CD4-positive, alpha-beta T cell treated with Interleukin-1 beta for 1 hour (primary cell): ENCODE measurements around the gene GRIN2A.

Experiments
- DNase-seq, 2 donors: peaks; one replicate each; pipeline ENCODE4 v3.0.0-alpha.2; 2020 to 2022

Gene GRIN2A

DNA sequence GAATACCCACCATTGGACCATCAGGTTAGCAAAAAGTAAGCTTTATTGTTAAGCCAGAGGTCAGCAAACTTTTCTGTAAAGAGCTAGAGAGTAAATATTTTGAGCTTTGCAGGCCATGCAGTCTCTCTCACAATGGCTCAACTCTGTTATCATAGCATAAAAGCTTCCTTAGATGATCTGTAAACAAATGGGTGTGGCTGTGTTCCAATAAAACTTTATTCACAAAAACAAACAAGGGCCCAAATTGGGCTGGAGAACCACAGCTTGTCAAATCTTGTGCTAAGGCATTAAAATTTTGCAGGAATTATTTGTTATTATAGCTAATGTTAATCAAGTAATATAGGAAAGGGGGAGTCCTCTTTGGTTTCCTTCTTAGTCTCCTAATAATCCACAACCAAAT, 153.6 kb downstream of the GRIN2A start:
- no peak for DNase-seq

DNA sequence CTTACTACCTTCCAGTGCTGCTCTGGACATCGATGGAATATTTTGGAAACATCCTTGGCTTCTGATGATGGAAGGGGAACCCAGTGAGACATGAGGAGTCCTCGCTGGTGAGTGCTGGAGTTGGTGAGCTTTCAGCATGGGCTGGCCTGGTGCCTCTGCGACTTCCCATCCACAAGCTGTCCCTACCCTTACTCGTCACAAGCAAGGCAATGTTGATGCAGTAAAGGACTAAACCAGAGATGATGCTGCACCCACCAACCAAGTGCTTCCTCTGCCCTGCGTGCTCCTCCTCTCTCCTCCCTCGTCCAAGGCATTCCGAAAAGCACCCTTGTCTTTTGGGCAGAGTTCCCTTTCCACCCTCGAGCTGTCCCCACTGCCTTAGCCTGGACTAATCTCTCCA, 154.7 kb downstream of the GRIN2A start:
- no peak for DNase-seq

DNA sequence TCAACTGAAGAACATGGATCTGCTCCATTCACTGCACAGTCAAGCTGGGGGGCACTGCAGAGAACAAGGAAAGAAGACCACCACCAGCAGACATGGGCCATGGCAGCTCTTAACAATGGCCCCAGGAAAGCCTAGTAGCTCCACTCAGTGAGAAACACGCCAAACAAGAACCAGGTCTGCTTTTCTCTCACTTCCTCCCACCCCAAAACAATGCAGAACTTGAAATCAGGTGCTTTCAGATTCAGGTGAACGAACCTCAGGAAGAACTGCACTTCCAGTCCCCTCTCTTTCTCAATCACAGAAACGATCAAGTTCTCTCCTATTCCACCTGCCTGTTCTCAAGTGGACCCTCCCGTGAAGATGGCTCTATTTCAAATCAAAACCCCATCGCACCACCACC, 155.6 kb downstream of the GRIN2A start:
- DNase-seq = no peak

DNA sequence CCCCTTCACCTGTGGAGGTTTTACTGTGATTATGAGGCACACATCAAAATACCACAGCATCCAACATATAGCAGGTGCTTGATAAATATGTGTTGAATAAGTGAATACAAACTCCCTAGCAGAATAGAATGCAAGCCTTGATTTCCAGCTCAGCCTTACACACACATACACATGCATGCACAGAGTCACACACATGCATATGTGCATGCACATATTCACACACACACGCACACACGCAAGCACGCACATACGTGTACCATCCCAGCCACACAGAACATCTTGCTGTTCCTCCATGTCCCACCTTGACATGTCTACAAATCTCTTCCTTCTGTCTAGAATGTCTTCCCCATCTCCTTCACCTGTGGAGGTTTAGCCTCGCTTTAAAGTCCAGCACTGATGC, 160.1 kb downstream of the GRIN2A start:
- no peak for DNase-seq

DNA sequence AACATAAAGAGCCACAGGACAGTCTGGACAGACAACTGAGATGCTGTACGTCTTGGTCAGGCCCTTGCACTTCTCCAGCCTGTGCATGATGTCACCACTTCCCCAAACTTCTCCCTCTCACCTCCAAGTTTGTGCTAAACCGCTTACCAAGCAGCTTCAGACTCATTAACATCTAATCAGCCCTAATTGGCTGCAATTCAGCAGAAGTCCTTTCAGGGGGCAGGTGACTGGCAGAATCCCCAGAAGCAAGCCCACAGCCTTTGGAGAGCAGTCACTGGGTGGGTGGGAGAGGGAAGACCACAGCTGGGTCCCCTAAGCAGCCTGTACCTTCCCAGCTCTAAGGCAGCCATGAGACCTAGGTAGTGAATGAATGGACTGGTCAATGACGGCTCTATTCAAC, 161.4 kb downstream of the GRIN2A start:
- no peak for DNase-seq

DNA sequence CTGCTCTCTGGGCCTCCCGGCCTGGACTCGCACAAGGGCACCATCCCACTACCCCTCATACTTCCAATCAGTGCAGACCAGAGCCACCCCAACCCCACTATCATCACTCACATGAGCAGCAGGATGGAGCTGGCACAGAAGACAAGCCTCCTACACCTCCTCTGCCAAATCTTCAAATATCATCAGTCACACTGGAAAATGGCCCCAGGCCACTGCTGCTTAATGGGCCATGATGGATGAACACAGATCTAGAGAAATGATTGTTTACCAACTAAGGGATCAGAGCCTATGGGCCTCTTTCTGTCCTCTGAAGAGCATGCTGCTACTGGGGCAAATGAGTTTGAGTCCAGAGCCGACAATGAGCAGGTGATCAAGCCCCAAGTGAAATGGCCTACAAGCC, 165.5 kb downstream of the GRIN2A start:
- DNase-seq = no peak

DNA sequence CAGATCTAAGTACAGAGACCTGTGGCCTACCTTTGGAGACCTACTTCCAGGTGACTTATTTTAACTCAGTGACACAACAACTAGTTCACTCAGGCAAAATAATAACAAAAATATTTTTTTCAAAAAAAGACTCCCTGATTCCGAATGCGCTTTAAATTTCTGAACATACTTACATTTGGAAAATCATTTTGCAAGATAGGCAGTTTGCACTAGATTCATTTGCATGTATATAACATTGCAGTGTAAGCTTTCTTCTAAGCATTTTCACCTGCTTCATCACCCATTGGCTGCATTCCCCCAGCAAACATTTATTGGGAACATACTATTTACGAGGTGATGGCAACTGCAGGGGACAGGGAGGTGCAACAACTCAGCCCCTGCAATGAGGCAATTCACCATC, 166.8 kb downstream of the GRIN2A start:
- DNase-seq = no peak

DNA sequence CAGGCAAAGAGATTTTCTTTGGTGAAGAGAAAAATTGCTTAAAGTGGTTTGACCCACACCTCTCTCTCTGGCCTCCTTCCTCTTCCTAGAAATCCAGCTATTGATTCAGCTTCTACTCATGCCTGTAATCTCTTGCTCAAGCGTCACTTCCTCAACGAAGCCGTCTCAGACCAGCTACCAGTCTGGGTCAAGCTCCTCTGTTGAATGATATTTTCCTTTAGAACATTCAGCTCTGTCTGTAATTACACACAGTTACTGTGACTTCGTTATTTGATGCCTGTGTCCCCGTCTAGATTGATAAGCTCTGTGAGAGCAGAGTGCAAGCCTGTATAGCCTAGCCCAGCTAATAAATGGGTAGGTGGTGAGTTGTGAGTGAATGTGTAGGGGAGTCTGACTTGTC, 168.5 kb downstream of the GRIN2A start:
- DNase-seq = no peak

DNA sequence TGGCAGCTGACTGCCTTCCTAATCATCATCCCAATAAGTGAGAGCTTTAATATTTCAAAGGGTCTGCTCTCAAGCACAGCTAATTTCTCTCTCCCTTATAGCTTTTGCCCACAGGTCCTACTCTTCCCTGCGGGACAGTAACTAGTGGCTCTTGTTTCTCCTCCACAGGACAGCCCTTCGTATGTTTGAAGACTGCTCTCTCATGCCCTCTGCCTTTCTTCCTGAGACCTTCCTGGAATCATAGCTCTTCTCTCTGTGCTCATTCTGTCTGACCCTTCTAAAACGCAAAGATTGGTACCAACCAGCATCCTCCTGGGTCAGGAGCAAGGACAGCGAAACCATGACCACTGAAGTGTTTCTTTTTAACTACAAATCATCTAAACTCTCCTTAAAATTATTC, 168.9 kb downstream of the GRIN2A start:
- no peak for DNase-seq

DNA sequence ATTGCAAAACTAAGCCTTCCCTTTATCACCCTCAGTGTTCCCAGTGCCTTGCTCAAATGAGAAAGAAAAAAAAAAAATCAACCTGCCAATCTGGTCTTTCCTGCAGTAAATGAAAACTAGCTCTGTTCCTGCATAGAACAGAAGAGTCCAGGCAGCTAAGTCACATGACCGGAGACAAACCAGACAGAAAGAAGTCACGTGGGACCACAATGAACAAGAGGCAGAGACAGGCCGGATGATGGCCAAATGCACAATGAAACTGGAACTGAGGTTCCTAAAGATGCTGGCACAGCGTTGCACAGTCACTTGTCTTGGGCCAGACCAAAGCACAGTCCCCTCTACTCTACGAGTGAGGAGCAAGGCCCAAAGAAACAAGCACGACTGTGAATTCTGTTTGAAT, 172.5 kb downstream of the GRIN2A start:
- DNase-seq = no peak

DNA sequence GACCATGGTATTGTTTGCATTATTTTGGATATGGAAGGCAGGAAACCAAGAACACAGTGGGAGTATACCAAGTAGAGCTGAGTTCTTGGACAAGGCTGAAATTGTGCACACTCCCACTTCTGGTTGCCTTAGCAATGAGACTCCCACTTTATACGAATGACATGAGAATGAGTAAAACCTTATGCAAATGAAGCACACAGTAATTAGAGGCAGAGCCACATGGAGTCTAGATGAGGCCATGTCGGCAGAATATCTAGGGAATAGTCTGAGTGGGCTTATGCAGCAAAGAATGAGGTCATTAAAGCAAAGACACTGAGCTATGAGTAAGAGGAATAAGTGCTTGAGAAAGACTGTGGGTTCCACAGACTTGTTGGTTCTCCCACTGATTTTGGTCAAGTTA, 178.7 kb downstream of the GRIN2A start:
- no peak for DNase-seq

DNA sequence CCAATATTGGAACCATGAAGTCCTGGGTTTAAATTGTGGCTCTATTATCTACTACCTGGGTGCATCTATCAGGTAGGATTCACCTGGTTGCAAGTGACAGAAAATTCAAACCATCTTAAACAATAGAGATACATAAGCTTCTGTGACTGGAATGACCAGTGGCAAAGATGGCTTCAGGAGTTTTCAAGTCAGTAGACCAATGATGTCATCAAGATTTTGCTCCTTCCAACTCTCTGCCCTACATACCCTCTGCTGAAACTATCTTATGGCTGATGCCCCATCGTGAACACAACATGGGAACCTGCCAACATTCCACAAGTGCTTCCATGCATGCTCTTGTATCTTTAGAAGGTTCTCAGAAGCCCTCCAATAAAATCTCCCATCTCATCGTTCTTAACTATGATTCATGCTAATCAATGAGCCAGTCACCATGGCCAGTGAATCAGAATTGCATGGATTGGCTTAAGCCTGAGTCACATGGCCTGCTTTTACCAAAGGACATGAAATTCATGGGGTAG, 180.9 kb downstream of the GRIN2A start:
- DNase-seq = no peak

DNA sequence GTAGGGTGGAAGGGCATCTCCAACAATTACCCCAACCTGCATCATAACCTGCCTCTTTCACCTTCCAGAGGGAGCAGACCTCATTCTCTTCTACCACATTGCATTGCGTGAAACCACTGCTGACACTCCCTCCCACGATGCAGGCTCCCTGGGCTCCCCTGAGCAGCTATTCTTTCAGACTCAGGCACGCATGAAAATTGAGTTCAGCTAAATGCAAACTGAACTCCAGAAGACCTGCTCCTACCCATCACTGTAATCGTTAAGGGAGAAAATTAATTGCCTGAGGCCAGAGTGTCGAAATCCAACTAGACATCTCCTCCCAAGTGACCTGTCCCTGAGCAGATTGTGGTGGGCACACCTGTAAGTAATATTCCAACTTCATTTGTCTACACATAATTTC, 186.0 kb downstream of the GRIN2A start:
- DNase-seq = no peak

DNA sequence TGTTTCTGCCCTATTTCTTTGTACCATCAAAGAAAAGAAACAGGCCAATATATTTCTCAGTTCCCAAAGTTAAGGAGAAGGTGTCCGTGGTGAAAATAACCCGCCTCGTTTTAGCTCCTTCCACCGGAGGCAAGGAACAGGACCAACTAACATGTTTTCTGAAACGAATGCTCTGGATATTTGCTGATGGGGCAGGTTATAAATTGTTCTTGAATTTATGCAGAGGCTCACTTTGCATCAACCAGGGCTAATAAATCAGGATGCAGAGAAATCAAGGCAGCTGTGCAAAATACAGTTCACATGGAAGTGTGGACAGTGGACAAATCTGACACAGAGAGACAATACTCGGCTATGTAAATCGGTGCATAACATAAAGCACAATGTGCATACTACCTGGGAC, 189.8 kb downstream of the GRIN2A start:
- DNase-seq = no peak

DNA sequence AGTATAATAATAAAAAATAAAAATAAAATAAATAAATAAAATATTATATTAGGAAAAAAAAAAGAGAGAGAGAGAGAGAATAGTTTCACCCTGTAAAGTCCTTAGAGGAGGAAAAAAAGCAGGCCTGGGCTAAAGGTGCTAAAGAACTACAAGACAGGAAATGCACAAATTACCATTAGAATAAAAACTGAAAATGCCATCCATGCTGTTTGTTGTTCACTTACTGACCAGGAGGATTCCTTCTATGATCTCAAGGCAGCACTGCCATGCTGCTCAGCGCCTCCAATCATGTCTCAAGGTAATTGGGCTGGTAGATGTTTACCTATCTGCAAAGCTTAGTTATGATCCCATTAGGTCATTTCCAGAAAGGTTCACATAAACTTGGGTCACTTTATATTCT, 201.2 kb downstream of the GRIN2A start:
- DNase-seq = no peak

DNA sequence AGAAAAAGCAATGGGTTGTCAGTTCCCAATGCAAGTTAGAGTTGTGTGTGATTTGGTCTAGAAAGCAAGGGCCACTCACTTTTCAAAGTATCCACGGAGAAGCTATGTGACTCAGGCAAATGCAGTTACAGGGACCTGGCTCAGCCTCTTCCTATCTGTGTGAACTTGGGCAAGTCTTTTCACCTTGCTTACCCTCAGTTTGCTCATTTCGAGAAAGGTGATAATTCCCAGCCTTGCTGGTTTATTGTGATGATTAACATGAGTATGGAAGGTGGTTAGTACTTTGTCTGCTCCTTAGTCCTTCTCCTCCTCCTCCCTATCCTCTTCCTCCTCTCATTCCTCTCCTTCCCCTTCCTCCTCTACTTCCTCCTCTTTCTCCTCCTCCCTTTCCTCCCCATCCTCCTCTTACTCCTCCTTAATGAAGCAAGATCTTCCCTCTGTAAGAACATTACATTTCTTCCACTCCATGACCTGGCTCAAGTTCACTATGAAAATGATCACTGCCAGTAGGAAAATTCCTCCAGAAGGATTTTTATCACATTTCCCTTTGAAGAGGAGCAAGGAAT, 204.0 kb downstream of the GRIN2A start:
- no peak for DNase-seq

DNA sequence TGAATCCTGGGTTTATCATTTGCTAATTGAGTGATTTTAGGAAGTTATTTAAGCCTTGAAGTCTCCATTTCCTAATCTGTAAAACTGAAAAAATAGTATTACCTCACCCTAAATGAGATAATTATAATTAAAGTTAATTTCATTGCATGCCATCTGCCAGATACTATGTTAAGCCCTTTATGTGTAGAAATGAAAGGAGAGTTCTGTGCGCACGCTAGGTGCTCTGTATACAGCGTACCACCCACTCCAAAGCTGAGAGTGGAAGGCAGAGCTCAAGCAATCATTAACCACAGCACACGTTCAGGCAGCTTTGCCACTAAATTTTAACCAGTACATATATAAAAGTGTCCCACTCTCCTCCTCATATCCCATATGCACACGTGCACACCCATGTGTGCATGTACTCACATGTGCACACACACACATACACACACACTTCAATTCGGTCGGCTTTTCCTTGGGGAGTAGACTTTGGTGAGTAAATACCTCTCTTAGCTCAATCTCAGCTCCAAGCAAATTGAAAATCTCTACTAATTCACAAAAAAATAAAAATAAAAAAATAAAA, 204.8 kb downstream of the GRIN2A start:
- DNase-seq = no peak

DNA sequence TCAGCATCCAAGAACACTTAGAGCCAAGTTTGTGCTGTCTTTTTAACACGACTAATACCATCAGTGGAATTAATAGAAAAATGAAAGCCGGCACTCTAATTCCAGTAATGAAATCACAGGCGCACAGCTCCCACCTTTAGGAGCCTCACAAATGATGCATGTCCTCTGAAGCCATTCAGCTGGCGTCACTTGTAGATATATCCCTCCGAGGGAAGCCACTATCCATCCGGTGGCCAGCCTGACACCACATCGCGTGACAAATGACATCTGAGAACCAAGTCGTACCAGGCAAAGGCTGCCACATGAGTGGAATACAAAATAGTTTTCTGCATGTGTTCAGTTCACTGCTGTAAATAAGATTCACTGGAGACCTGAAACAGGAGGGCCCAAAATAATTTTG, 205.6 kb downstream of the GRIN2A start:
- no peak for DNase-seq

DNA sequence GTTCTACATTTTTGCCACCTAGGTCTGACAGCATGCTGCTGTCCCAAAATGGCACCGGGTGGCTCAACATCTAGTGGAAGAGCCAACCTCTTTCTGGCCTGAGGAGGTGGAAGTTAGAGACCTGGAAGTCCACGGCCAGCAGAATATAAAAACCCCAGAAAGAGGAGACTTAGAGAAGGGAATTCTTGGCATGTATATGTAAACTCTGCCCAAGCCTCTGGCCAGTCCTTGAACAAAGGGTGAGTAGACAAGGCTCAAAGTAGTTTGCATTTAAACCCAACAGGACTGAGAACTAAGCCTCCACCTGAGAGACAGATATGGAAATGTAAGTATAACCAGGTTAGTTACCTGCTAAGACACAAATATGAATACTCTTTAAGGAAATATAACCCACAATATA, 210.3 kb downstream of the GRIN2A start:
- DNase-seq = no peak

DNA sequence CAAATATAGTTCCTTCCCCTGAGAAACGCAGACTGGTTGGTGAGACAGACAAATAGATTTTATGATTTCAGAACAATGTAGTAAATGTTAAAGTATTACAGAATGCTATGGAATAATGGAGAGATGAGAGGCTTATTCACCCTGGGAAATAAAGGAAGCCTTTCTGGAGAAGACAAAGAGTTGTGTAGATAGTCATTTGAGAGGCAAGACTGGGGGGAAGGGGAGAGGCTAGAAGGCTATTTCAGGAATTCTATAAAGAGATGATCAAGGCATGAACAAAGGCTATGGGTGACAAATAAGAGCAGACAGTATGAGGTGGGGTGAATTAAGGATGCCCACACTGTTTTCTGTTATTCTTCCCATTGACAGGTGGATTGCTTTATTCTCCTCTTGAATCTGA, 211.4 kb downstream of the GRIN2A start:
- DNase-seq = no peak

DNA sequence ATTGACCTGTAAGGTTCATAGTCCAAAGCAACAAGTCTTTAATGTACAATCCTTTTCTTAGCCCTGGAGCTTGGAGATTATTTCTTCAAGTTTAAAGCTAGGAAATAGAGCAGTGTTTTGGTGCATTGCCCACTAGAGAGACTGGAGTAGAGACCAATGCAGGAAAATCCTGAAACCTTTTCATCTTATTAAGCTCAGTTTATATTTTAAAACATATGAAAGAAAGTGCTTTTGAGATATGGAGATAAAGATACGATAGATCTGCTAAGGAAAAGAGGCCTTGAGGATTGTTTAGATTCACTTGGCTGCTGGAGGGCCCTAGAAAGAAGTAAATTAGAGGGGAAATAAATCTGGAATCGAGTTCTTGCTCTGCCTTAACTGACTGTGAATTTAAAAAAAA, 212.0 kb downstream of the GRIN2A start:
- DNase-seq = no peak

DNA sequence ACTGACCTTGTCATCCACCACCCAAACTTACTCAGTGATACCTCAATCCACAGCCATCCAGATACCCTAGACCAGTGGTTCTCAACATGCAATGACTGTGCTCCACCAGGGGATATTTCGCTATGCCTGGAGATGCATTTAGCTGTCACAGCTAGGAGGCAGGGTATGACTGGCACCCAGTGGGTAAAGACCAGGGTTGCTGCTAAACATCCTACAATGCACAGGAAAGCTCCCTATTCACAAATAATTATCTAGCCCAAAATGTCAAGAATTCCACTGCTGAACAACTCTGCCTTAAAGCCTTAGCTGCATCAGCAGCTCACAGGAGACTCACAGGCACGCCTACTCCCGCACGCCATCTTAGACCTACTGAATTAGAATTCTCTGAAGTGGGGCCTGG, 212.6 kb downstream of the GRIN2A start:
- no peak for DNase-seq

DNA sequence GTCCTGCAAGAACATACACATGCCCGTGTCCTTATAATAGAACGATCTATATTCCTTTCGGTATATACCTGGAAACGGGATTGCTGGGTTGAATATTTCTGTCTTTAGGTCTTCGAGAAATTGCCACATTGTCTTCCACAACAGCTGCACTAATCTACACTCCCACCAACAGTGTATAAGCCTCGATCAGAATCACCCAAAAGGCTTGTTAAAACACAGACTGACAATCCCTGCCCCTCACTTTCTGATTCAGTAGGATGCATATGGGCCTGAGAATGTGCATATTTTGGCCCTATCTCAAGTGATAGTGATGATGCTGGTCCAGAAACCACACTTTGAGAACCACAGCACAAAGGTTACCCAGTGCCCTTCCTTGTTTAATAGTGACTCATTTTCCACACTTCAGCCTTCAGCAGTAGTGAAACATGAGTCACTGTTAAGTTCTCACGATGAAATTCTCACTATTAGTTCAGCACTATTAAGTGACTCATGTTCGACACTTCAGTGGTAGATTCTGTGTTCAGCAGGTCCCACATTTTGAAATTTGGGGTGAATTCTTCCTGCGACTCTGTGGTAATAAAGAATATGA, 215.6 kb downstream of the GRIN2A start:
- DNase-seq = no peak

DNA sequence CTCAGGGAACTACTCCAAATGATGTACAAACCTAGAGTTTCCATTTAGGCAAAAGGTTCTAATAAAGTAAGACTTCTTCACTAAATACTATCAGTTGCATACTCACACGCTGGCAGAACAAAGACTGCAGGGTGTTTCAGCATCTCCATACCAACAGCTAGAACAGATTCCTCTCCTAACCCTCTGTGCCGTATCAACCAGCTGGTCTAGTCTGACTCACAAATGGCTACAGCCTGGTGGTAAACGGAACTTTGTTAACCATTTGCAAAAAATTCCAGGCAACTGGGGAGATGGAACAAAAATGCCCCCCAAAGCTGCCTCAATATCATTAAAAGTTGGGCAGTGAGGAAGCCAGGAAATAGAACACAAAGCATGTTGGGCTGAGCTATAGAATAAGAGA, 217.1 kb downstream of the GRIN2A start:
- DNase-seq = no peak

DNA sequence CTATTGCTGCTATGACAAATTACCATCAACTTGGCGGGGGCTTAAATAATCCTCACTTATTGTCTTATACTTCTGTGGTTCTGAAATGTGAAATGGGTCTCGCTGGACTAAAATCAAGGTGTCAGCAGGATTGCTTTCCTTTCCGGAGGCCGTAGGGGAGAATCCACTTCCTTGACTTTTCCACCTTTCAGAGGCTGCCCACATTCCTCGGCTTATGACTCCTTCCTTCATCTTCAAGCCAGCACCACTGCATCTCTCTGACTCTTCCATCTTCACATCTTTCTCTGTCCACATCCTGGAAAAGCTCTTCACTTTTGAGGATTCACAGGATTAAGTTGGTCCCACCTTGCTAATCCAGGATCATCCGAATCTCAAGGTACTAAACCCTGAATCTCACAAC, 217.8 kb downstream of the GRIN2A start:
- no peak for DNase-seq
